HG02763 (cell line): ENCODE measurements around the gene PEPD.
"Not testable (repeated sequence)": the region's sequence is repeated elsewhere in the genome, so short reads cannot be mapped to it uniquely, and the experiment has no call there.

ENCODE experiments used
- ATAC-seq: cut with Tn5 transposase; IDR thresholded peaks from one replicate; pipeline ENCODE4 v1.9.1; 2021; ENCODE audit warnings: mild to moderate bottlenecking, moderate library complexity; ENCODE audit not compliant: unreplicated experiment

Gene PEPD

GRCh38 chr19:33479570-33479969, 42.0 kb downstream of the PEPD start:
- not testable (repeated sequence) for ATAC-seq

- ATAC-seq, result no peak
Measured at GRCh38 chr19:33477781-33478180, 43.8 kb downstream of the PEPD start.

- ATAC-seq, result no peak
Measured at GRCh38 chr19:33476151-33476707, 45.4 kb downstream of the PEPD start.

- no peak for ATAC-seq
Measured at GRCh38 chr19:33473653-33474305, 47.8 kb downstream of the PEPD start.

- ATAC-seq, result no peak
Measured at GRCh38 chr19:33472691-33473652, 48.6 kb downstream of the PEPD start.

GRCh38 chr19:33472226-33472625, 49.4 kb downstream of the PEPD start:
- no peak for ATAC-seq

- no peak for ATAC-seq
Measured at GRCh38 chr19:33471111-33471996, 50.2 kb downstream of the PEPD start.

- ATAC-seq, result no peak
Measured at GRCh38 chr19:33470686-33471085, 50.9 kb downstream of the PEPD start.

GRCh38 chr19:33470040-33470330, 51.6 kb downstream of the PEPD start:
- ATAC-seq, result no peak

- ATAC-seq, result no peak
Measured at GRCh38 chr19:33469171-33470039, 52.2 kb downstream of the PEPD start.

GRCh38 chr19:33468361-33469170, 53.0 kb downstream of the PEPD start:
- no peak for ATAC-seq

- no peak for ATAC-seq
Measured at GRCh38 chr19:33467851-33468250, 53.7 kb downstream of the PEPD start.

GRCh38 chr19:33465834-33466233, 55.8 kb downstream of the PEPD start:
- no peak for ATAC-seq

GRCh38 chr19:33465371-33465770, 56.2 kb downstream of the PEPD start:
- no peak for ATAC-seq

- ATAC-seq, result no peak
Measured at GRCh38 chr19:33464733-33465115, 56.9 kb downstream of the PEPD start.

- ATAC-seq, result no peak
Measured at GRCh38 chr19:33464010-33464732, 57.4 kb downstream of the PEPD start.

- no peak for ATAC-seq
Measured at GRCh38 chr19:33463199-33463598, 58.4 kb downstream of the PEPD start.

- ATAC-seq, result no peak
Measured at GRCh38 chr19:33462112-33462791, 59.3 kb downstream of the PEPD start.
